Measurements from ENCODE around the gene SPATA6.

Gene SPATA6

GRCh38 chr1:48263041-48263440 is 209.0 kb downstream of the SPATA6 start:
- H3K4me3 Mint-ChIP-seq: no peak overlapping the region
- ATAC-seq (no peak), DNase-seq (ENCODE audit: low spot score in 2 of 2) (no peak)
- no peak overlapping the region for H3K27ac Mint-ChIP-seq
- H3K36me3 Mint-ChIP-seq: no peaks in the 10 kb centered on the region
- H3K4me1 Mint-ChIP-seq: no peaks in the 10 kb centered on the region
- H3K9me3 Mint-ChIP-seq: peaks cover 2% of the 10 kb centered on the region

GRCh38 chr1:48261881-48262400 is 210.1 kb downstream of the SPATA6 start:
- Mint-ChIP-seq H3K9me3 (peaks cover 2% of the 10 kb centered on the region), H3K4me3 (no peak overlapping the region), H3K4me1 (no peaks in the 10 kb centered on the region), H3K36me3 (no peaks in the 10 kb centered on the region), H3K27ac (no peak overlapping the region)
- DNase-seq (ENCODE audit: low spot score in 2 of 2): no peak
- ATAC-seq: no peak

GRCh38 chr1:48258106-48258505 is 213.9 kb downstream of the SPATA6 start:
- Mint-ChIP-seq H3K36me3 (no peaks in the 10 kb centered on the region), H3K4me1 (no peaks in the 10 kb centered on the region), H3K4me3 (no peak overlapping the region), H3K9me3 (no peaks in the 10 kb centered on the region), H3K27ac (no peak overlapping the region)
- ATAC-seq (no peak), DNase-seq (ENCODE audit: low spot score in 2 of 2) (no peak)

- no peaks in the 10 kb centered on the region for H3K36me3 Mint-ChIP-seq
- H3K4me3 Mint-ChIP-seq: no peak overlapping the region
- no peak overlapping the region for H3K27ac Mint-ChIP-seq
- no peaks in the 10 kb centered on the region for H3K4me1 Mint-ChIP-seq
- no peak for ATAC-seq
- DNase-seq (ENCODE audit: low spot score in 2 of 2): no peak
- no peaks in the 10 kb centered on the region for H3K9me3 Mint-ChIP-seq
Measured at GRCh38 chr1:48254254-48254653, 217.8 kb downstream of the SPATA6 start.

- no peaks in the 10 kb centered on the region for H3K9me3 Mint-ChIP-seq
- H3K4me3 Mint-ChIP-seq: no peak overlapping the region
- ATAC-seq: no peak
- no peaks in the 10 kb centered on the region for H3K4me1 Mint-ChIP-seq
- DNase-seq (ENCODE audit: low spot score in 2 of 2): no peak
- H3K27ac Mint-ChIP-seq: no peak overlapping the region
- no peaks in the 10 kb centered on the region for H3K36me3 Mint-ChIP-seq
Measured at GRCh38 chr1:48251821-48252220, 220.2 kb downstream of the SPATA6 start.

DNA sequence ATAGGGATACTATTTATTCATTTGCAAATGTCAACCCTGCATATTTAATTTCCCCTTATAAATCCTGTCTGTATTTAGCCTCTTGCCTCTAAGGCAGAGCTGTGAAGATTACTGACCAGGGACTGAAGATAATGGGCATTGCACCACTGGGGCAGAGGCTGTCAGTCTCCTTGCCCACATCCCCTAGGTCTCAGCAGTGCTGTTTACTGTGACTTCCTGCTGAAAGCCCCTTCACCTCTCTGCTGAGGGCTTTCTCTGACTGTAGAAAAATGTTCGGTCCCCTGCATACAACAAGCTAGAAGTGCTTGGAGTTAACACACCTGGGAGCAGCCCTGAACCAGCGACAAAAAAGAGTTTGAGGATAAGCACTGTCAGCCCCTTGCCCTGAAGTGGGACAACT is 220.7 kb downstream of the SPATA6 start:
- Mint-ChIP-seq H3K27ac (no peak overlapping the region), H3K4me3 (no peak overlapping the region), H3K9me3 (no peaks in the 10 kb centered on the region), H3K36me3 (no peaks in the 10 kb centered on the region), H3K4me1 (no peaks in the 10 kb centered on the region)
- ATAC-seq (no peak), DNase-seq (ENCODE audit: low spot score in 2 of 2) (no peak)

DNA sequence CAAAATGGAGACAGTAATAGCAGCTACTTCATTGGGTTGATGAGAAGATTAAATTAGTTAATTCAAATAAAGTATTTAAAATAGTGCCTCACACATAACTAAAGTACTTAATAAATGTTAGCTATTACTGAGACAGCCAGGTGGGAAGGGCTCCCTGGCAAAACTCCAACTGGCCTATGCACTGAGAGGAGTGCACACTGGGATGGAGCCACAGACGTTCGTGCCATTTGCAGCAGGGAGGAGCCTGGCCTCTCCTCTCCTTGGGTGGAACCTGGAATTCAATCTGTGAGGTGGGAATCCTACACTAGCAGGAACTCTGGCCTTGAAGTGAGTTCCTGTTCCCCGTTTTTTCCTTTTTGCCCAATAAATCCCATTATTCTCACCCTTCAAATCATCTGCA is 221.4 kb downstream of the SPATA6 start:
- Mint-ChIP-seq H3K36me3 (no peaks in the 10 kb centered on the region), H3K9me3 (no peaks in the 10 kb centered on the region), H3K4me1 (no peaks in the 10 kb centered on the region), H3K4me3 (no peak overlapping the region), H3K27ac (no peak overlapping the region)
- DNase-seq (ENCODE audit: low spot score in 2 of 2) (no peak), ATAC-seq (no peak)

GRCh38 chr1:48249868-48250267 is 222.1 kb downstream of the SPATA6 start:
- Mint-ChIP-seq H3K36me3 (no peaks in the 10 kb centered on the region), H3K27ac (no peak overlapping the region)

GRCh38 chr1:48248356-48248755 is 223.6 kb downstream of the SPATA6 start:
- H3K9me3 Mint-ChIP-seq: no peaks in the 10 kb centered on the region
- no peak overlapping the region for H3K27ac Mint-ChIP-seq
- DNase-seq (ENCODE audit: low spot score in 2 of 2): no peak
- no peaks in the 10 kb centered on the region for H3K36me3 Mint-ChIP-seq
- no peak overlapping the region for H3K4me3 Mint-ChIP-seq
- no peaks in the 10 kb centered on the region for H3K4me1 Mint-ChIP-seq
- no peak for ATAC-seq

More at GRCh38 chr1:48249868-48250267, 222.1 kb downstream of the SPATA6 start:
- H3K9me3 Mint-ChIP-seq: no peaks in the 10 kb centered on the region
- H3K4me3 Mint-ChIP-seq: no peak overlapping the region
- ATAC-seq (no peak), DNase-seq (ENCODE audit: low spot score in 2 of 2) (no peak)
- no peaks in the 10 kb centered on the region for H3K4me1 Mint-ChIP-seq

DNA sequence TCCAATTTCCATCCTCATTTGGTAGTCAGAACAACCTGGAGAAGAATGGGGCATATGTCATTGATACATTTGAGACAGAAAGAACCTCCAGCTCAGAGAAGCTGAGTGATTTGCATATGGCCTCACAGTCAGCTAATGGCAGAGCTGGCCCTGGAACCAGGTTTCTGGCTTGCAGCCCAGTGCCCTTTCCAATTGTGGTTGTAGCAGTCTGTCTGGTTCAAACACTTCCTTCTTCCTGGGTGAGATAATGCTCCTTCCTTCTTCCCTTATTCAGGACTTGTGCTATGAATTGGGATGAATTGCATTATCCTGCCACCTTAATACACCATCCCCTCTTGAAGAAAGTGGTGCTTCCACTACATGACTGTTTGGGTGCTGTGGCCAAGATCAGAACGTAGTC is 225.3 kb downstream of the SPATA6 start:
- no peak for ATAC-seq
- Mint-ChIP-seq H3K4me3 (no peak overlapping the region), H3K9me3 (no peaks in the 10 kb centered on the region), H3K4me1 (no peaks in the 10 kb centered on the region), H3K36me3 (no peaks in the 10 kb centered on the region), H3K27ac (no peak overlapping the region)
- DNase-seq (ENCODE audit: low spot score in 2 of 2): no peak
